Measurements from ENCODE around the gene CRACR2A.

Gene CRACR2A

GRCh38 chr12:3646561-3647241 lies 106.2 kb downstream of the CRACR2A start:
- no peak for DNase-seq

- DNase-seq = no peak
These were observed 107.8 kb downstream of the CRACR2A start for GRCh38 chr12:3645091-3645490.

DNA sequence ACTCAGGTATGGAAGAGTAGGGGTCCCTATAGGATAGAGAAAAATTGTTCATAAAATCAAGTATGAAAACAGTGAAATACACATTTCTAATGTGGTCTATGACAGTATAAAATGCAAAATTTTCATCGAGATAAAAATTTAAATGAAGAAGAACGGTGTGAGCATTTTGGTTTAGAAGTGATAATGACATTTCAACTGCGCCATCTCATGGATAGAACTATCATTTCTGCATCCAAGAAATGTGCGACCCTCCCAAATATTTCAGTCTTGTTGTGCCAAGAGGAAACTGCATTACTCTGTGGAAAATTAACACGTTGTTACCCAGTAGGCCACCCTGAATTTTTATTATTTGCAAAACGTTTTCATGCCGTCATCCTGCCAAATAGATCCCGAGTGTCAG lies 108.8 kb downstream of the CRACR2A start:
- no peak for DNase-seq

GRCh38 chr12:3641428-3642018 lies 111.4 kb downstream of the CRACR2A start:
- no peak for DNase-seq

DNA sequence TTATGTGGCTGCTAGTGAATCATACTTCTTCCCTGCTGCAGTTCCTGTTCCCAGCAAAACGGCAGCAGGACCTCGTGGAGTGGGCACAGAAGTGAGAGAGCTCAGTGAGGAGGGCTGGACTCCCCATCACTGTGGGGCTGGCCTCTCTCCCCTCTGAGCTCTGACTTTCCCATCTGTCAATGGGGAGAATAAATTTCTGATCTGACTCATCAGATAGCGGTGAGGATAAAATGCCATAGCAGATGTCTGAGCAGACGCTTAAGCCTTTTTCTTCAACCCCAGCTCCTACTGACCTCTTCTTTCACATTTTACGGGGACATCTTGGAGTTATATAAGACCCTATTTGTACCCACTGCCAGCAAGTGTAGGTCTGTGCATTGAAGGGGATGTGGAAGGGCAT lies 116.6 kb downstream of the CRACR2A start:
- no peak for DNase-seq

- DNase-seq = no peak
These were observed 118.6 kb downstream of the CRACR2A start for GRCh38 chr12:3634348-3634747.

GRCh38 chr12:3633396-3633795 lies 119.5 kb downstream of the CRACR2A start:
- DNase-seq = no peak

- DNase-seq = no peak
These were observed 120.2 kb downstream of the CRACR2A start for GRCh38 chr12:3632754-3633153.

DNA sequence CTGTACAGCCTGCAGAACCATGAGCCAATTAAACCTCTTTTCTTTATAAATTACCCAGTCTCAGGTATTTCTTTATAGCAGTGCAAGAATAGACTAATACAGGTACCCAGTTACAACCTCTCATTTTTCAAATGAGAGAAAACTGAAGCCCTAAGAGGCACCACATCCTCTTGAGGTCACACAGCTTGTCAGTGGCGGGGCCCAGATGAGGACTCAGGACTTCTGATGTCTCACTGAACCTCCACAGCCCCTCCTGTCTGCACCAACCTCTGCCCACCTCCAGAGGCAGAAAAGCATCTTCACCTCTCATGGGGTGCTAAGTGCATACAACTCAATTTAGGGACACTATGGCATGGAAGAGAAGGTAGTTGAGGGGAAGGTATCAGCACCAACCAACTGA lies 120.7 kb downstream of the CRACR2A start:
- peak; percentile 43 for DNase-seq

DNA sequence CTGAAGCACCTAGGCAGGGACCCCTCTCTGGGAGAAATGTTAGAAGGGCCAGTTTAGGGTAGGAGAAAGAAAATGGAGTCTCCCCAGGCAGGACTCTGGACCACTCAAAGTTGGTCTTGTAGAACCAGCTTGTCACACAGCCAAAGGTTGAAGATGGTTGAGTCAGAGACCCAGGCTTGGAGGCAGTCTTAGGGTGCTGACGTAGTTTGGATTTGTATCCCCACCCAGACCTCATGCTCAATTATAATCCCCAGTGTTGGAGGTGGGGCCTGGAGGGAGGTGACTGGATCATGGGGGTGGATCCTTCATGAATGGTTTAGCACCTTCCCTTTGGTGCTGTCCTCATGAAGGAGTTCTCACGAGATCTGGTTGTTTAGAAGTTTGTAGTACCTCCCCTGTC lies 121.2 kb downstream of the CRACR2A start:
- DNase-seq = no peak

DNA sequence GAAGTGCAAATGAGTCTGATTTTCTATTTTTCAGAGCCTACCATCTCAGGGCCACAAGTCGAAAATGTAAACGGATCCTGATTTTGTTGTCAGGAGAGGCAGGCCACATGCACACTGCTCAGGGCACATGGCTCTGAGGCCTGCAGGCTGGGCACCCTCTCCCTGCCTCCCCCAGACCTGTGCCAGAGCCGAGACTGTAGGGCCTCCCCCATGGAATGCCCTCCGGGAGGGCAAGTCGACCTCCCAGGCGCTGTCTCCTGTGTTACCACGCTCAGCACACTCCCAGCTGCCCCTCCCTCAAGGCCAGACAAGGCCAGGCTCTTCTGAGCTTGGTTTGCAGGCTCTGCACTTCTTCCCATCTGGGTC lies 121.7 kb downstream of the CRACR2A start:
- DNase-seq = no peak

DNA sequence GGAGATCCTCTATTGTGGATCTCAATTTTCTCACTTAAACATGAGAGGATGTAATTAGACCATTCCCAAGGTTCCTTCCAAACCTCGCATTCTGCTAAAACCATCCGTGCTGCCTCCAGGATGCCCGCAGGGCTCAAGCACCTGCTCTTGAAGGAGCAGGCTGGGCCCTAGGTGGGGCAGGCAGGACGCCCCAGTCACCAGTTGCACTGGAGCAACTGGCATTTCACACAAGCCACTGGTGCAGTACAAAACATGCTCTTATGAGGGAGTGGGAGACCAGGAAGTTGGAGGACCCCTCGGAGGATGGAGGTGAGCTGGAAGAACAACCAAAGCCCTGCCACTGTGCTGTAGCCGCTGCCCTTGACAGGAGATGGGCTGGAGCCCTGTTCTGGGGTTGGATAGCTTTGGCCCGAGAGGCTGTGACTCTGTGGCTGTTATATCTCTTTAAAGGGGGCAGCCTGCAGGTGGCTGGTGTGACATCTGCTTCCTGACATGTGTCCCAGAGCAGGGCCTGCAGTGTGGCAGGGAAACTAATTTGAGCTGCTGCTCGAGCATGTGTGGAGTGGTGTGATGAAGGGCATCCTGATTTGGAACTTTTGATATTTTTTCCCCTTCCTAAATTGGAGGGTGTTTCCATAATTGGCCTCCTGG lies 122.2 kb downstream of the CRACR2A start:
- no peak for DNase-seq

- no peak for DNase-seq
These were observed 122.8 kb downstream of the CRACR2A start for GRCh38 chr12:3630111-3630510.

DNA sequence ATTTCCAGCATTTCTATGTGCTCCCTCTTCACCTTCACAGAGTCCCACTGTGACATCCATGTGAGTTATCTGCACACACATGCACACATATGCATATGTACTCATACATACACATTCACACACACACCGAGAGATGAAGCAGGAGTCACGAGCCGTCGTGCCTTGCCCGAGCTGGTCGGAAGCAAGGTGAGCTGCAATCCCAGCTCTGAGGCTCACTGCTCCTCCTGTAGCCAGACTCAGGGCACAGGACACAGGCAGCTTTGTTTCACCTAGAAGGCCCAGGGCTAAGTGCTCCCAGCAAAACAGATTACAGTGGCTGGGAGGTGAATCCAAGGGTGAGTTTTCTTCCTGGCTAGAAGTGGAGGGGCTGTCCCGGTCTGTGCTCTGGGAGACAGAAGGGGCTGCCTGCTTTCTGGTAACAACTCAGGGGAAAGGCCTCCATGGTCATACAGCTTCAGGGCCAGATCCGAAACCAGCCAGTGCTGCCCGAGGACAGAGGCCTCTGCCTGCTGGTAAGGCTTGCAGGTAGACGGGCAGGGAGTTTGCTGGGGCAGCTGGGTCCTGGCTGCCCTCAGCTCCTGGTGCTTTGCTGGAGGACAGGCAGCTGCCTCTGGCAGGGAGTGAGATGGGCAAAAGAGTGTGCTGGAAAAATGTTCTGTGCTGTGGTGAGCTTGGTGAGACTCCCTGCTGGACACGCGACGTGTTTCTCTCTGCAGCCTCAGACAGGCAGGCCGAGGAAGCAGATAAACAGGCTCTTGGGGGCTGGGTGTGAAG lies 123.7 kb downstream of the CRACR2A start:
- no peak for DNase-seq

- DNase-seq = no peak
These were observed 124.3 kb downstream of the CRACR2A start for GRCh38 chr12:3628629-3629028.

DNA sequence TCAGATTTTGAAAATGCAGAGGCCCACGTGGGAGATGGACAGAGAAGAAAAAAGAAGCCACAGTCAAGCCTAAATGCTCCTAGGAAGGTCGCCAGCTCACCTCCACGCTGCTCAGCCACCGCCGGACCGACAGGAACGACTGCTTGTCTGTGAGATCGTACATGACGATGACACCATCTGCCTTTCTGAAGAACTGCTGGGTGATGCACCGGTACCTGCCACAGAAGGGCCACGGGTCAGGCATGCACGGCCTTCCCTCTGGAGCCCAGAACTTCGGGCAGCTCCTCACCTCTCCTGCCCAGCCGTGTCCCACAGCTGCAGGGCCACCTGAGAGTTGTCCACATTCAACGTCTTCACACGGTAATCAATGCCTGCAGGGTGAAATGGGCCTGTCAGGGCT lies 125.6 kb downstream of the CRACR2A start:
- DNase-seq = no peak

- no peak for DNase-seq
These were observed 128.6 kb downstream of the CRACR2A start for GRCh38 chr12:3624273-3624672.

DNA sequence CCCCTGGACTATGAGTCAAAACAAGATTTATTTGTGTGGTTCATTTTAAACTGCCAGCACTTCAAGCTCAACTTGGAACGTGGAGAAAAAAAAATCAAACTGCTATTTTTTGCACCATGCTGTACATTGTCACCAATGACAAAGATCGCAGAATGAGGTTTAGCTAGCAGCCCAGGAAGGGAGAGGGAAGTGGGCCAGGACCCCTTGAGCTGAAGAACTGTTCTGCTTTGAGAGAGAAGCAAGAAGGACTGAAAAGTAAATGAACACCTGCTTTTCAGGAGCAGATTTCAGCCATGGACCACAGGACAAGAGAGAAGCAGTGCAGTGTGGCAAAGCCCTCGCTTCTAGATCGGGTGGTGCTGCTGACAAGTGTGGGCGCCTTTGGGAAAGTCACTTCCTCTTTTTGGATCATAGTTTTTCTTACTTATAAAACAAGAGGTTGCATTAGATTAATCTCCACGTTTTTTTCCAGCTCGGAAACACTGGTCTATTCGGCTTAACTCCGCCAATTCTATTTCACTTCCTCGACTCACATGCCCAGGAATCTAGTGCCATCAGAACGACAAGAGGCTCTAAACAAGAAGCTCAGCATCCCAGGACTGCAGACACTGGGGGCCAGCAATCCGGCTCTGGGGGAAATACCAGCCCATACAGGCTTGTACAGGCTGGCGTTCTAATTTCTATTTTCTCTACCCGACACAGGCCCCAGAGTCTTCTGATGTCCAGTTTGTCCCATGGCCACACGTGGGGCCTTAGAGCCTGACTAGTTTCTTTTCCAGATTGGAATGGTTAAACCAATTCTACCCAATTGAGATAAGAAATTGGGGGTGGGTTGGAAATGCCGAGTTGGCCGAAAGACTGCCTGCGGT lies 129.9 kb downstream of the CRACR2A start:
- DNase-seq = peak; percentile 32

DNA sequence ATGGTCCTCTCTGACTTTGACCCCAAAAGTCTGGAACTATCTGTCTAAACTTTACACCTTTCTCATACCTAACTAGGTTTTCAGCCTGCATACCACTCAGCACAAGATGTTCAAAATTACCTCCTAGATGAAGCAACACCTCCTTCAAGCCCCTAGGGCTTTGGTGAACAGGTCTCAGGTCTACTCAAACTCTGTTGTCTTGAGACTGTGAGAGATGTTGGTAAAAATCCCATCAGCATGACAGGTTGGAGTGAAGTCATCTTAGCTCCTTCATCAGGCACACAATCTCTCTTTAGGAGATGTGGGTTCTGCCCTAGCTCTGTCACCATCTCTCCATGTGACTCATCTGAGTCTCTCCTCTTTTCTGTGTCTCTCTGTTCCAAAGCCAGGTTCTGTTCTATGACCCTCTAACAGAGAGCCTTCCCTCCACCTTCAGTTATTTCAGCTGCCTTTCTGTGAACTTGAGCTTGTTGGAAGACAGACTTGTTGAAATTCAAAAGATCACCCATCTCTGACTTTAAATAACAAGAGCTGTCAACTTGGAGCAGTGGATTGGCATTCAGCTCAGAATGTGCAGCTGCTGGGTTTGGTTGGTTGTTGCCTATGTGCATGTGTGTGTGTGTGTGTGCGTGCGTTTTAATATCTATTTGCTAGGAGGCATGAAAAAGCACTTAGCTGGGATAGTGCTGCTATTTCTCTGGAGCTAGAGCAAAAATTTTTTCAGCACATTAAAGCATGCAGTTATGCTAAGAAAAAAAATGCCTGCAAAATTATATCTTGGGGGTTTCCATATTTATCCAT lies 130.7 kb downstream of the CRACR2A start:
- DNase-seq = peak; percentile 62

DNA sequence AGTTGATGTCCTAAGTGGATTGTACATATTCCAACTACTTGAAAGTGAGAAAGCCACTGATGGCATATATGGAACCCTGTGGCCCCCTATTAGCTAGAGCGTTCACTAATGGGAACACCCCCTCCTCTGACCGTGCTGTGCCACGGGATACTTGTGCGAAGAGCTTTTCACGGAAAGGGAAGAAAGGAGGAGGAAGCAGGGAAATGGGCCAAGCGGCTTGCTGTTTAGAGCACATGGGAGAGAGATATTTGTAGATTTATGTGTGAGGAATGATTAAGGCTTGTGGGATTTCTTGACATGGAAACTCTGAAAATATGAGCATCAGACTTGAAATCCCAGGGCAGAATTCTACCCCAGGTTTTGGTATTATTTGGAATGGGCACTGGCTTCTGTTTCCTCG lies 132.1 kb downstream of the CRACR2A start:
- no peak for DNase-seq

DNA sequence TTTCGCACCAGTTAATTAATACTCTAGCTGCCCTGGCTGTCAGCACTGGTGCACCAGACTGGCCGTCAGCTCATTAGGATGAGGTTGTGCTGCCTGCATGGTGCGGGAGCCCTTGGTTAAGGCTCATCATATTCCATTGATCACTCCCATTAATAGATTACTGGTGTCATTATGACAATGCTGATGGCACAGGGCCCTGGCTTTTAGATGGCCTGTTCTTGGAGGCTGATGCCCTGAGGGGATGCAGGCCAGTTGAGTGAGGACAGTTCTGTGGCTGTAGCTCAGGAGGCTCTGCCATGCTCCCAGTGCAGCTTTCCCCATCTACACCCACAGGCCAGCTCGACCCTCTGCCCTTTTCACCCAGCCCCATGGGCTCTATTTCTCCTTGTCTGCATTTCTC lies 135.3 kb downstream of the CRACR2A start:
- no peak for DNase-seq

DNA sequence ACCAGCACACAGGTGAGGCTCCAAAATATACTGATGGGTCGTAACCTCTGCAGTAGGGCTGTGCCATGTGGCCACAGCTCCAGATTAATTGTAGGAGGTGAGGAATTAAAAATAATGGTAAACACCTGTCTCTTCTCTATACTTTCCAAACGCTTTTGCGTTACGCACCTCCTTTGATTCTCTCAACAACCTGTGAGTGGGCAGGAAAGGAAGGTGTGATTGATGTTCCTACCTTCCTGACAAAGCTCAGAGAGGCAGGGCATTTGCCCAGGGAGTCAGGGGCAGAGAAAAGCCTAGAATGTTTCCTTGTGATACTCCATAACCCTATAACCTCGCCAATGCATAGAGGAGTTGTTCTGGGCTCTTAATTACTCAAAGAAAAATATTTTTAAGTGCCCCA lies 137.0 kb downstream of the CRACR2A start:
- DNase-seq = no peak

Data from activated CD4-positive, alpha-beta T cell treated with anti-CD3 and anti-CD28 coated beads, Interleukin-2, Interleukin-6, amounts not matched to agents 100 ng/mL and 50 ng/mL, durations not matched to agents 16 hours and 8 hours (primary cell).